T-helper 2 cell treated with Interferon-gamma antibody and Interleukin-4, amounts not matched to agents 5 μg/mL and 100 μg/mL, for 36 hours (primary cell): ENCODE data around the gene GLIPR2.
"Not testable (repeated sequence)": the region's sequence is repeated elsewhere in the genome, so short reads cannot be mapped to it uniquely, and the experiment has no call there.

ENCODE experiments used
- DNase-seq: peaks from one replicate; pipeline ENCODE4 v3.0.0; 2021; ENCODE audit warnings: low spot score
- H3K27ac Mint-ChIP-seq: one replicate; pipeline ENCODE4 v1.8.0; 2021; ENCODE audit warnings: mild to moderate bottlenecking, mixed read lengths
- H3K27me3 Mint-ChIP-seq: one replicate; pipeline ENCODE4 v1.8.0; 2021; ENCODE audit warnings: low read depth, mixed read lengths
- H3K36me3 Mint-ChIP-seq: one replicate; pipeline ENCODE4 v1.8.0; 2021; ENCODE audit warnings: low read depth, mixed read lengths
- H3K4me1 Mint-ChIP-seq: one replicate; pipeline ENCODE4 v1.8.0; 2021; ENCODE audit warnings: low read depth, mixed read lengths
- H3K4me3 Mint-ChIP-seq: one replicate; pipeline ENCODE4 v1.8.0; 2022; ENCODE audit warnings: mild to moderate bottlenecking, moderate library complexity, mixed read lengths
- H3K9me3 Mint-ChIP-seq: one replicate; pipeline ENCODE4 v1.8.0; 2021; ENCODE audit warnings: mixed read lengths

The GLIPR2 gene

DNA sequence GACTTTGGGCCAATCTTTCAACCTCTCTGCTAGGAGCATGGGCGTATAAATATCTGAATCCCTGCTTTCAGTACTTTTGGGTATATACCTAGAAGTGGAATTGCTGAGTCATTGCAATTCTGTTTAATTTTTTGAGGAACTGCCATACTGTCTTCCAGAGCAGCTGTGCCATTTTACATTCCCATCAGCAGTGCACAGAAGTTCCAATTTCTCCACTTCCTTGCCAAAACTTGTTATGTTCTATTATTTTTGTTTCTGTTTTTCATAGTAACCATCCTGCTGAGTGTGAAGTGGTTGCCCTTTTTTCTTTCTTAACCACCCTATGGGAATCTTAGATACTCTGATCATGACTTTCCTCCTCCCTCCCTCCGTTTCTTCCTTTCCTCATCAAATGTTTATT, 21.6 kb downstream of the GLIPR2 start:
- DNase-seq, result no peak
- Mint-ChIP-seq H3K4me3 (no peak overlapping the region), H3K27ac (no peak overlapping the region), H3K9me3 (peaks cover 6% of the 10 kb centered on the region), H3K4me1 (peaks cover 14% of the 10 kb centered on the region), H3K36me3 (peaks cover 59% of the 10 kb centered on the region), H3K27me3 (no peaks in the 10 kb centered on the region)

DNA sequence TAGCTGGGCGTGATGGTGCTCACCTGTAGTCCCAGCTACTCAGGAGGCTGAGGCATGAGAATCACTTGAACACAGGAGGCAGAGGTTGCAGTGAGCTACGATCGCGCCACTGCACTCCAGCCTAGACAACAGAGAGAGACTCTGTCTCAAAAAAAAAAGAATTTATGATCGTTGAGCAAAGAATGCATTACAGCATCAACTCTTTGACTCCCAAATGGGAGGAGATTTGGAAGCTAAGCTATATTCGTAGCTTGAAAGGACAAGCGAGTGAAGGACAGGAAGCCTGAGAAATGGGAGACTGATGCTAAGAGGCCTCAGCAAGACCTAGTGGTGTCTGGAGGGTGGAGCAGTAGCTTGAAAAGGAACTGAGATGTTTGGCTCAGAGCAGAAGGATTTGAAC, 22.4 kb downstream of the GLIPR2 start:
- Mint-ChIP-seq H3K27me3 (no peaks in the 10 kb centered on the region), H3K9me3 (peaks cover 6% of the 10 kb centered on the region), H3K36me3 (peaks cover 56% of the 10 kb centered on the region), H3K4me1 (peaks cover 13% of the 10 kb centered on the region), H3K4me3 (no peak overlapping the region), H3K27ac (no peak overlapping the region)
- no peak for DNase-seq

- H3K9me3 Mint-ChIP-seq, H3K4me1 Mint-ChIP-seq, H3K27ac Mint-ChIP-seq, DNase-seq, H3K27me3 Mint-ChIP-seq, H3K4me3 Mint-ChIP-seq: not testable (repeated sequence)
- H3K36me3 Mint-ChIP-seq, result peaks cover 51% of the 10 kb centered on the region
Measured at GRCh38 chr9:36159509-36159908, 23.0 kb downstream of the GLIPR2 start.

GRCh38 chr9:36160126-36160525, 23.6 kb downstream of the GLIPR2 start:
- H3K27ac Mint-ChIP-seq, result not testable (repeated sequence)

GRCh38 chr9:36161187-36161586, 24.7 kb downstream of the GLIPR2 start:
- H3K36me3 Mint-ChIP-seq, result peaks cover 44% of the 10 kb centered on the region
- no peak overlapping the region for H3K4me3 Mint-ChIP-seq
- H3K27me3 Mint-ChIP-seq, result no peaks in the 10 kb centered on the region
- DNase-seq, result no peak
- no peak overlapping the region for H3K27ac Mint-ChIP-seq
- peaks cover 6% of the 10 kb centered on the region for H3K9me3 Mint-ChIP-seq
- peaks cover 7% of the 10 kb centered on the region for H3K4me1 Mint-ChIP-seq

More at GRCh38 chr9:36160126-36160525, 23.6 kb downstream of the GLIPR2 start:
- not testable (repeated sequence) for H3K27me3 Mint-ChIP-seq, DNase-seq, H3K4me3 Mint-ChIP-seq, H3K9me3 Mint-ChIP-seq, H3K4me1 Mint-ChIP-seq
- H3K36me3 Mint-ChIP-seq, result peaks cover 47% of the 10 kb centered on the region

GRCh38 chr9:36162211-36162738, 25.7 kb downstream of the GLIPR2 start:
- Mint-ChIP-seq H3K4me3 (no peak overlapping the region), H3K9me3 (peaks cover 6% of the 10 kb centered on the region)

DNA sequence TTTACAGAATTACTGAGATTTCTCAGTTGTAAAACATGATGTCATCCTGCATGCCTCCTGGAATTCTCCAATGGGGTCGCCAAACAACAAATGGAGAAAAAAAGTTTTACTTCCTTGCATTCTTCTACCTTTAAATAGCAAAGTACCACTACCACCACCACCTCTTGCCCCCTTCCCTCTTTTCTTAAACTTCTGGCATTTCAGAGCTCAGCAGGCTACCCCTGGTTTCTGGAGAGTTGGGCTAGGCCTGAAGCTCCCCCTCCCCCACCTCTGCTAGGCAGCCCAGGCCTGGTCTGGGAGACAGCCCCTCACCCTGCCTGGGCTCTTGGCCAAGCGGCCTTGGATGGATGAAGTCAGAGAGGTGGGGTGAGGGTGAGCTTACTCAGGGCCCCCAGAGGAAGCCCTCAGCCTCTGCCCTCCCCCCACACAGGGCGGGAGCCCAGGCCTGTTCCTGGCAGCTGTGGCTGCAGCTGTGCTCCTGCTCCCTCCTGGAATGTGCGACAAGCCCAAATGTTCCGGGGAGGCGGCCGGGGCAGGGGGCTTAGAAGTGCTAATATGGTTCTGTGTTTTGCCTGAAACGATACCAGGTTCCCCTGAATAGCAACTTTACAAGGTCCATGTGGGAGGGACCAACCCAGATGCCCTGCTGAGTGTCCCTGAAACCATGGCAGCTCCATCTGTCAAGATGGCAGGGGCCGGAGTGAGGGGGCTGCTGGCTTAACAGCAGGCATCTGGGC, 26.7 kb downstream of the GLIPR2 start:
- Mint-ChIP-seq H3K4me3 (no peak overlapping the region), H3K27ac (no peak overlapping the region), H3K36me3 (peaks cover 31% of the 10 kb centered on the region), H3K9me3 (peaks cover 3% of the 10 kb centered on the region), H3K27me3 (no peaks in the 10 kb centered on the region), H3K4me1 (peaks cover 12% of the 10 kb centered on the region)
- no peak for DNase-seq

More at GRCh38 chr9:36162211-36162738, 25.7 kb downstream of the GLIPR2 start:
- no peak overlapping the region for H3K27ac Mint-ChIP-seq
- peaks cover 39% of the 10 kb centered on the region for H3K36me3 Mint-ChIP-seq
- peaks cover 12% of the 10 kb centered on the region for H3K4me1 Mint-ChIP-seq
- no peaks in the 10 kb centered on the region for H3K27me3 Mint-ChIP-seq
- DNase-seq, result no peak

- Mint-ChIP-seq H3K4me1 (peaks cover 12% of the 10 kb centered on the region), H3K27me3 (no peaks in the 10 kb centered on the region), H3K9me3 (no peaks in the 10 kb centered on the region), H3K27ac (no peak overlapping the region), H3K36me3 (peaks cover 26% of the 10 kb centered on the region), H3K4me3 (no peak overlapping the region)
- DNase-seq, result no peak
Measured at GRCh38 chr9:36163786-36164170, 27.2 kb downstream of the GLIPR2 start.

- Mint-ChIP-seq H3K9me3 (no peaks in the 10 kb centered on the region), H3K4me3 (no peak overlapping the region), H3K27ac (no peak overlapping the region), H3K4me1 (peaks cover 9% of the 10 kb centered on the region), H3K27me3 (peaks cover 2% of the 10 kb centered on the region), H3K36me3 (peaks cover 21% of the 10 kb centered on the region)
- no peak for DNase-seq
Measured at GRCh38 chr9:36164372-36164771, 27.8 kb downstream of the GLIPR2 start.

GRCh38 chr9:36164989-36165388, 28.5 kb downstream of the GLIPR2 start:
- Mint-ChIP-seq H3K27me3 (peaks cover 2% of the 10 kb centered on the region), H3K9me3 (no peaks in the 10 kb centered on the region), H3K4me1 (peaks cover 9% of the 10 kb centered on the region), H3K4me3 (peak overlapping the region; percentile 55), H3K27ac (no peak overlapping the region), H3K36me3 (peaks cover 19% of the 10 kb centered on the region)
- DNase-seq, result no peak

GRCh38 chr9:36165826-36166167, 29.3 kb downstream of the GLIPR2 start:
- no peak for DNase-seq
- H3K9me3 Mint-ChIP-seq, result no peaks in the 10 kb centered on the region
- H3K27ac Mint-ChIP-seq, result peak overlapping the region; percentile 31
- H3K4me3 Mint-ChIP-seq, result peak overlapping the region; percentile 34
- H3K4me1 Mint-ChIP-seq, result peaks cover 9% of the 10 kb centered on the region
- H3K36me3 Mint-ChIP-seq, result peaks cover 14% of the 10 kb centered on the region
- peaks cover 2% of the 10 kb centered on the region for H3K27me3 Mint-ChIP-seq

GRCh38 chr9:36166168-36166927, 29.8 kb downstream of the GLIPR2 start:
- H3K27ac Mint-ChIP-seq, result peak overlapping the region; percentile 62
- DNase-seq, result peak; percentile 83
- H3K4me1 Mint-ChIP-seq, result peaks cover 9% of the 10 kb centered on the region
- H3K9me3 Mint-ChIP-seq, result no peaks in the 10 kb centered on the region
- H3K36me3 Mint-ChIP-seq, result peaks cover 14% of the 10 kb centered on the region
- H3K4me3 Mint-ChIP-seq, result peak overlapping the region; percentile 77
- peaks cover 2% of the 10 kb centered on the region for H3K27me3 Mint-ChIP-seq

DNA sequence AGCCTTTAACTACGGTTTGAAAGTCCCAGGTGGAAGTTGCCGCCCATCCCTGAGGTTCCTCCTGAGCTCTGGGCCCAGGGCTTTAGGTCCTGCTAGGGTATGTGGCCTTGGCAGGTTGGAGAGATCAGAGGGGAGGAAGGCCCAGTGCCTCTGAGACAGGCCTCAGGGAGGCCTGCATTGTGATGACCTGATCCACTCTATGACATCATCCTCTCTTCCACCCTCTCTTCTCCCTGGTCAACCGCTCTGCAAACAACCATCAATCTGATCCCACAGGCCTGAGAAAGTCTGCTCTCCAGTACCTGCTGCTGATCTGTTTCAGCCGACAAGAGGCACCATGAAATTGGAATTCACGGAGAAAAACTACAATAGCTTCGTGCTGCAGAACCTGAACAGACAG, 32.6 kb downstream of the GLIPR2 start, which contains the start of gene CCIN:
TSS of gene CCIN (plus strand) at position 223 of the 400 bp plus-strand sequence. CDS start at position 338, 115 bp downstream.
- no peak within 1 kb of the TSS for H3K4me3 Mint-ChIP-seq
- no peak within 1 kb of the TSS for H3K27ac Mint-ChIP-seq
- H3K4me1 Mint-ChIP-seq, result peaks cover 9% of the 10 kb centered on the region
- no peaks in the 10 kb centered on the region for H3K9me3 Mint-ChIP-seq
- peaks cover 2% of the 10 kb centered on the region for H3K27me3 Mint-ChIP-seq
- DNase-seq, result no peak
- no peaks in the 10 kb centered on the region for H3K36me3 Mint-ChIP-seq

DNA sequence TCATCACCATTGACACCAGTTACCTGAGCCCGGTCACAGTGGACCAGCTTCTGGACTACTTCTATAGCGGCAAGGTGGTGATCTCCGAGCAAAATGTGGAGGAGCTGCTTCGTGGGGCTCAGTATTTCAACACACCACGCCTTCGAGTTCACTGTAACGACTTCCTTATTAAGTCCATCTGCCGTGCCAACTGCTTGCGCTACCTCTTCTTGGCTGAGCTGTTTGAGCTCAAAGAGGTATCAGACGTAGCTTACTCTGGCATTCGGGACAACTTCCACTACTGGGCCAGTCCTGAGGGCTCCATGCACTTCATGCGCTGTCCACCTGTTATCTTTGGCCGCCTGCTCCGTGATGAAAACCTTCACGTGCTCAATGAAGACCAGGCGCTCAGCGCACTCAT, 33.2 kb downstream of the GLIPR2 start:
- Mint-ChIP-seq H3K36me3 (no peaks in the 10 kb centered on the region), H3K27ac (no peak overlapping the region), H3K4me3 (no peak overlapping the region), H3K27me3 (peaks cover 2% of the 10 kb centered on the region), H3K9me3 (no peaks in the 10 kb centered on the region), H3K4me1 (peaks cover 11% of the 10 kb centered on the region)
- no peak for DNase-seq
